NCI-H82 treated with DMSO at 0.1 percent for 48 hours (cell line): ENCODE measurements around the gene WFDC6.
"Not testable (repeated sequence)": the region's sequence is repeated elsewhere in the genome, so short reads cannot be mapped to it uniquely, and the experiment has no call there.

ENCODE experiments used
- DNase-seq: peaks from one replicate; lab custom pipeline; 2025; ENCODE audit not compliant: unreplicated experiment; lab: John Stamatoyannopoulos, UW

Gene WFDC6

GRCh38 chr20:45539382-45539781 lies at the start of gene WFDC6:
TSS of gene WFDC6 (minus strand) at chr20:45539482. CDS start at chr20:45539407, 75 bp downstream.
- no peak for DNase-seq

GRCh38 chr20:45588800-45589199 lies 49.5 kb upstream of the WFDC6 start:
- DNase-seq, result no peak

- not testable (repeated sequence) for DNase-seq
Measured at GRCh38 chr20:45585986-45586385, 46.7 kb upstream of the WFDC6 start.

GRCh38 chr20:45584294-45584693 lies 45.0 kb upstream of the WFDC6 start:
- not testable (repeated sequence) for DNase-seq

- no peak for DNase-seq
Measured at GRCh38 chr20:45583502-45583901, 44.2 kb upstream of the WFDC6 start.

GRCh38 chr20:45581702-45582101 lies 42.4 kb upstream of the WFDC6 start:
- no peak for DNase-seq

GRCh38 chr20:45579184-45579583 lies 39.9 kb upstream of the WFDC6 start, which contains the start of gene WFDC8:
TSS of gene WFDC8 (minus strand) at chr20:45579284. CDS start at chr20:45579247, 37 bp downstream.
- no peak for DNase-seq

- DNase-seq, result no peak
Measured at GRCh38 chr20:45578231-45578630, 38.9 kb upstream of the WFDC6 start.

- no peak for DNase-seq
Measured at GRCh38 chr20:45576995-45577394, 37.7 kb upstream of the WFDC6 start.

- DNase-seq, result no peak
Measured at GRCh38 chr20:45575931-45576330, 36.6 kb upstream of the WFDC6 start.

- not testable (repeated sequence) for DNase-seq
Measured at GRCh38 chr20:45569650-45570049, 30.4 kb upstream of the WFDC6 start.

- no peak for DNase-seq
Measured at GRCh38 chr20:45564760-45565276, 25.5 kb upstream of the WFDC6 start.

GRCh38 chr20:45555198-45555597 lies 15.9 kb upstream of the WFDC6 start:
- DNase-seq, result no peak

GRCh38 chr20:45552456-45552855 lies 13.2 kb upstream of the WFDC6 start:
- no peak for DNase-seq

- DNase-seq, result no peak
Measured at GRCh38 chr20:45550765-45551164, 11.5 kb upstream of the WFDC6 start.

GRCh38 chr20:45548410-45548809 lies 9.1 kb upstream of the WFDC6 start:
- no peak for DNase-seq

- DNase-seq, result no peak
Measured at GRCh38 chr20:45547206-45547770, 8.0 kb upstream of the WFDC6 start, which contains the start of gene EPPIN. TSS of gene EPPIN (minus strand) at chr20:45547401. CDS start at chr20:45547357, 44 bp downstream.

- no peak for DNase-seq
Measured at GRCh38 chr20:45545754-45546453, 6.6 kb upstream of the WFDC6 start.

GRCh38 chr20:45545351-45545750 lies 6.1 kb upstream of the WFDC6 start:
- DNase-seq, result no peak

GRCh38 chr20:45538209-45538799 lies 978 bp downstream of the WFDC6 start:
- no peak for DNase-seq

GRCh38 chr20:45527294-45527693 lies 12.0 kb downstream of the WFDC6 start:
- DNase-seq, result no peak

- DNase-seq, result no peak
Measured at GRCh38 chr20:45523821-45524220, 15.5 kb downstream of the WFDC6 start.
